ENCODE measurements around the gene ESYT3. TPM values are rescaled to one million over a fixed set of nuclear protein-coding genes. Genes with fewer than 3 reads are reported as not detected.

Gene ESYT3
- total and polyA plus RNA-seq, 9 of the 15 experiments (the other 6 are each of a cell fraction or from before 2014, with no cell fraction given): not detected

DNA sequence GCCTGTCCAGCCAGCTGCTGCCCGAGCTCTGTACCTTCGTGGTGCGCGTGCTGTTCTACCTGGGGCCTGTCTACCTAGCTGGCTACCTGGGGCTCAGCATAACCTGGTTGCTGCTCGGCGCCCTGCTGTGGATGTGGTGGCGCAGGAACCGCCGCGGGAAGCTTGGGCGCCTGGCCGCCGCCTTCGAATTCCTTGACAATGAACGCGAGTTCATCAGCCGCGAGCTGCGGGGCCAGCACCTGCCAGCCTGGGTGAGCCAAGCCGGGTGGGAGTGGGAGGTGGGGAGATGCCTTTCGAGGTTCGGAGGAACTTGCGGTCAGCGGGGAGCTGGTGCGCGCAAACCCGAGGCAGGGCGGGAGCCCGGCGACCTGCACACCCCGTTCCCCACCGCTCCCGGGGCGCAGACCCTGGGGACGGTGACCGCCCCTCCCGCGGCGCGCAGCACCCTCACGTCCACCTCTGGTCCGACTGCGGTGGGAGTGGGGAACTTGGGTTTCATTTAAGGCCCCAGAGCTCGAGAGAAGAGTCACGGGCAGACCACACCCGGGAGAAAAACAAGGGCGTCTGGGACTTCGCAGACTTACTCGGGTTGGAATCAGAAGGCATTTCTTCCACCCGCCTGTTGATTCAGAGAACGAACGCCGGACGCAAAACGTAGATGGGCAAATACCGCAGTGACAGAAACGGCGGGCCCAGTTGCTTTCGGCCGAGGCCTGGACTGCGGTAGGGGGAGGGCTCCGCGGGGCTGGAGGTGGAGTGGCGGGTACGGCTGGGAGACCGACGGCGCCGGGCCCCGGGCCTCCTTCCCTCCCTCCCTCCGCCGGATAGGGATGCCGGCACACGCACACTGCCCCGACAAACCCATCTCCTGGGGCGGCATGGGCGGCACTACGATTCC, 708 bp downstream of the ESYT3 start (continued):
- no peak for TF ChIP-seq RCOR1 (IDR thresholded peaks at IDR 0.05; ENCODE audit: borderline replicate concordance in 1 of 2, low read depth in 2 of 2, low read length in 2 of 2)
- no peak for TF ChIP-seq AFF1 (IDR thresholded peaks at IDR 0.05; ENCODE audit: low read depth in 1 of 2, partially characterized antibody in 2 of 2)

DNA sequence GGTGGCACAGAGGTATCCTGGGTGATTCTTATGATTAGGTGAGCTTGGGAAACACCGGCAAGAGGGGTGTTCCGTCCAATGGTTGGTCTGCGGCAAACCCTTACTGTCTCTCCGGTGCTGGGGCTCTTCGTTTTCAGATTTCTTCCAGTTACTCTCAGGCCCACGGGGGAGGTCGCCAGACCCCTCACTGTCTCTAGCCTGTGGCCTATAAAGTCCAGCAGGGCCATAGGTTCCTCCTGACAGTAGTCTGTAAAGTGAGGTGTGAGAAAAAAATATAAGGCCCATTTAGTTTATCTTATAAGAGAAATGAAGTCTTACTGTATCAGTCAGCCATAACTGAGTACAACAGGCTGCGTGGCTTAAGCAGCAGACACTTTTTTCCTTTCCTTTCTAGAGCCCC, 1.4 kb downstream of the ESYT3 start:
- no peak for ATAC-seq
- no peak overlapping the region for H2AFZ ChIP-seq (ENCODE audit: low read depth, low read length)
- DNase-seq (ENCODE audit: extremely low read depth in 1 of 4, low spot score in 3 of 4): no peak
- H3K79me2 ChIP-seq (ENCODE audit: control insufficient read depth, insufficient read depth, low read length): no peaks in the 10 kb centered on the region
- intact Hi-C loops (cut with micrococcal nuclease) (no loop called here), in situ Hi-C loops (cut with MboI) (no loop called here)
- H3K4me1 ChIP-seq (replicated peaks in 1 of 2; ENCODE audit: control insufficient read depth in 2 of 2, insufficient read depth in 2 of 2, low read length in 2 of 2): no peaks in the 10 kb centered on the region; a peak in 2 of 5 replicates
- no TSS peak for BruUV-seq (replicated peaks)
- no peak for TF ChIP-seq GATA2 (CRISPR knock-in tag; IDR thresholded peaks at IDR 0.05)
- TF ChIP-seq CREB3L1 (IDR thresholded peaks at IDR 0.05; ENCODE audit: borderline replicate concordance, low read depth): no peak
- no peak for TF ChIP-seq ZNF324 (CRISPR knock-in tag; IDR thresholded peaks at IDR 0.05)
- TF ChIP-seq VEZF1 (CRISPR knock-in tag; IDR thresholded peaks at IDR 0.05): no peak
- TF ChIP-seq ZNF785 (CRISPR knock-in tag; IDR thresholded peaks at IDR 0.05): no peak
- TF ChIP-seq ZFP36 (IDR thresholded peaks at IDR 0.05; ENCODE audit: low read depth, low read length, partially characterized antibody): no peak
- TF ChIP-seq ZNF75A (CRISPR knock-in tag; IDR thresholded peaks at IDR 0.05): no peak
- no peak for TF ChIP-seq ZBTB7A (IDR thresholded peaks at IDR 0.05; ENCODE audit: borderline replicate concordance, control insufficient read depth, low read depth, low read length)
- TF ChIP-seq ZNF224 (CRISPR knock-in tag; IDR thresholded peaks at IDR 0.05): no peak
- WGBS (ENCODE audit: insufficient coverage, low coverage, missing lambda C conversion rate): 31% methylated on average over 8 of the region's 8 CpGs
- H3K27me3 ChIP-seq (ENCODE audit: control insufficient read depth in 2 of 2, insufficient read depth in 2 of 2, low read length in 2 of 2): peaks cover 0 to 56% of the 10 kb centered on the region in 2 experiments; a peak in 2 of 5 replicates
- no peak overlapping the region for H3K27ac ChIP-seq (ENCODE audit: extremely low read depth, low read depth, low read length)
- CTCF ChIA-PET (ENCODE audit: low intra/inter-chr PET ratio): no interaction called here
- FAIRE-seq: no peak
- H3K9ac ChIP-seq (ENCODE audit: insufficient read depth in 1 of 2, low read depth in 2 of 2, low read length in 2 of 2): no peak overlapping the region
- H3K4me2 ChIP-seq (ENCODE audit: insufficient read depth, low read length): no peak overlapping the region
- no peaks in the 10 kb centered on the region for H3K36me3 ChIP-seq (ENCODE audit: control insufficient read depth, insufficient read depth, low read length)
- H3K9me3 ChIP-seq (replicated peaks; ENCODE audit: control insufficient read depth, insufficient read depth, low read depth, low read length): no peaks in the 10 kb centered on the region
- POLR2A ChIA-PET: interaction anchor here (0.6 kb wide), 1 partner anchor 480 kb away, joined by 3 read pairs; no protein-coding TSS in a partner anchor
- H3K9me1 ChIP-seq (ENCODE audit: control insufficient read depth, insufficient read depth, low read length): no peaks in the 10 kb centered on the region
- no peaks in the 10 kb centered on the region for H4K20me1 ChIP-seq (replicated peaks; ENCODE audit: control insufficient read depth, insufficient read depth, low read length)
- H3K4me3 ChIP-seq: no peak overlapping the region

Measured in K562 (cell line).